MM.1S (cell line): Measurements from ENCODE around the gene CCN2.

Source experiments
- DNase-seq: peaks from one replicate; pipeline ENCODE4 v3.0.0-alpha.2; 2015
- H2AFZ ChIP-seq: fragments of 300-600 bp; sonication (generic); 2 replicates; pipeline ENCODE4 v1.6.0; 2016; ENCODE audit warnings: antibody characterized with exemption, low read length
- H3F3A ChIP-seq: fragments of 300-600 bp; sonication (generic); 2 replicates; pipeline ENCODE4 v1.6.1; 2016; ENCODE audit warnings: mild to moderate bottlenecking, antibody characterized with exemption, low read length, moderate library complexity, mixed read lengths; ENCODE audit not compliant: insufficient read depth
- H3K27ac ChIP-seq: fragments of 300-600 bp; sonication (generic); 2 replicates; pipeline ENCODE4 v1.5.1; 2016; ENCODE audit warnings: mild to moderate bottlenecking, low read length
- H3K27me3 ChIP-seq: fragments of 300-600 bp; sonication (generic); replicated peaks from 2 replicates; pipeline ENCODE4 v1.6.0; 2016; ENCODE audit warnings: low read length; ENCODE audit not compliant: insufficient read depth
- H3K36me3 ChIP-seq: fragments of 300-600 bp; sonication (generic); replicated peaks from 2 replicates; pipeline ENCODE4 v1.6.1; 2016; ENCODE audit warnings: mild to moderate bottlenecking, low read length, mixed read lengths; ENCODE audit not compliant: insufficient read depth
- H3K4me1 ChIP-seq: fragments of 300-600 bp; sonication (generic); 2 replicates; pipeline ENCODE4 v1.6.1; 2016; ENCODE audit warnings: low read length, mixed read lengths
- H3K4me2 ChIP-seq: fragments of 300-600 bp; sonication (generic); 2 replicates; pipeline ENCODE4 v1.6.0; 2016; ENCODE audit warnings: low read depth, low read length
- H3K4me3 ChIP-seq: fragments of 300-600 bp; sonication (generic); 2 replicates; pipeline ENCODE4 v1.5.1; 2016; ENCODE audit warnings: low read length, mixed read lengths
- H3K79me2 ChIP-seq: fragments of 300-600 bp; sonication (generic); 2 replicates; pipeline ENCODE4 v1.6.1; 2016; ENCODE audit warnings: mixed run types, low read length, mixed read lengths
- H3K9ac ChIP-seq: fragments of 300-600 bp; sonication (generic); 2 replicates; pipeline ENCODE4 v1.6.1; 2016; ENCODE audit warnings: low read length, mixed read lengths
- H3K9me2 ChIP-seq: fragments of 300-600 bp; sonication (generic); replicated peaks from 2 replicates; pipeline ENCODE4 v1.6.1; 2016; ENCODE audit warnings: mild to moderate bottlenecking, low read length, mixed read lengths; ENCODE audit not compliant: insufficient read depth
- H3K9me3 ChIP-seq: fragments of 300-600 bp; sonication (generic); replicated peaks from 2 replicates; pipeline ENCODE4 v1.6.1; 2016; ENCODE audit warnings: mild to moderate bottlenecking, low read length, mixed read lengths; ENCODE audit not compliant: insufficient read depth
- H4K20me1 ChIP-seq: fragments of 300-600 bp; sonication (generic); 2 replicates; pipeline ENCODE4 v1.6.1; 2016; ENCODE audit warnings: mild to moderate bottlenecking, low read length, moderate library complexity, mixed read lengths; ENCODE audit not compliant: insufficient read depth
- EZH2 ChIP-seq: fragments of 300-600 bp; sonication (generic); optimal IDR thresholded peaks from 2 replicates; pipeline ENCODE3; 2017; ENCODE audit warnings: low read depth, mild to moderate bottlenecking, antibody characterized with exemption, low read length, mixed read lengths
- EZH2phosphoT487 ChIP-seq: fragments of 300-600 bp; sonication (generic); IDR thresholded peaks from 2 replicates; pipeline ENCODE4 v1.6.1; 2018; ENCODE audit warnings: antibody characterized with exemption, low read length
- TF ChIP-seq, protein P1 (sequence below): fragments of 300-600 bp; sonication (generic); IDR thresholded peaks from 2 replicates; pipeline ENCODE4 v1.5.1; 2016; ENCODE audit warnings: antibody characterized with exemption, low read length, mixed read lengths

The CCN2 gene

GRCh38 chr6:131958542-131959470 lies 7.6 kb upstream of the CCN2 start:
- TF ChIP-seq, protein P1, sequence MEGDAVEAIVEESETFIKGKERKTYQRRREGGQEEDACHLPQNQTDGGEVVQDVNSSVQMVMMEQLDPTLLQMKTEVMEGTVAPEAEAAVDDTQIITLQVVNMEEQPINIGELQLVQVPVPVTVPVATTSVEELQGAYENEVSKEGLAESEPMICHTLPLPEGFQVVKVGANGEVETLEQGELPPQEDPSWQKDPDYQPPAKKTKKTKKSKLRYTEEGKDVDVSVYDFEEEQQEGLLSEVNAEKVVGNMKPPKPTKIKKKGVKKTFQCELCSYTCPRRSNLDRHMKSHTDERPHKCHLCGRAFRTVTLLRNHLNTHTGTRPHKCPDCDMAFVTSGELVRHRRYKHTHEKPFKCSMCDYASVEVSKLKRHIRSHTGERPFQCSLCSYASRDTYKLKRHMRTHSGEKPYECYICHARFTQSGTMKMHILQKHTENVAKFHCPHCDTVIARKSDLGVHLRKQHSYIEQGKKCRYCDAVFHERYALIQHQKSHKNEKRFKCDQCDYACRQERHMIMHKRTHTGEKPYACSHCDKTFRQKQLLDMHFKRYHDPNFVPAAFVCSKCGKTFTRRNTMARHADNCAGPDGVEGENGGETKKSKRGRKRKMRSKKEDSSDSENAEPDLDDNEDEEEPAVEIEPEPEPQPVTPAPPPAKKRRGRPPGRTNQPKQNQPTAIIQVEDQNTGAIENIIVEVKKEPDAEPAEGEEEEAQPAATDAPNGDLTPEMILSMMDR: no peak
- TF ChIP-seq EZH2 (no peak), EZH2phosphoT487 (no peak)

DNA sequence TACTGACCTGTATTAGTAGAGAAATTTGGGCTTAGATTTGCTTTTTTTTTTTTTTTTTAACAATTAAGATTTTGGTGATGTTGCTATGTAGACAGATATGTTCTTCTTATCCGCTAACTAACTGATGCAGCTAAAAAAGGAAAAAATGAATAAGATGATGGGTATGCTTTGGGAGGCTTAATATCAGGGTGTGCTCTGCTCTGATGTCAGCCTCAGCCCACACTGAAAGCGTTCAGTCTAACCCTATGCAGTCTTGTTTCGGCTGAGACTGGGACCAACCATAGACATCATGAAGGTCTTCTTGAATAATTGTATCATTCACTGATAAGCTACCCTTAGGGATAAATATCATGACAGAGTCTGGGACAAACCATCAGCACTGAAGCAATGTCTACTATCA lies 6.9 kb upstream of the CCN2 start:
- Histone ChIP-seq H3K27ac (no peak overlapping the region), H3K9ac (no peak overlapping the region), H2AFZ (no peak overlapping the region), H3K9me2 (no peaks in the 10 kb centered on the region), H3K4me2 (no peak overlapping the region), H3F3A (no peaks in the 10 kb centered on the region), H3K36me3 (no peaks in the 10 kb centered on the region), H3K4me3 (no peak overlapping the region), H4K20me1 (no peaks in the 10 kb centered on the region), H3K4me1 (no peaks in the 10 kb centered on the region), H3K27me3 (no peaks in the 10 kb centered on the region), H3K9me3 (no peaks in the 10 kb centered on the region), H3K79me2 (no peaks in the 10 kb centered on the region)
- TF ChIP-seq EZH2: no peak
- TF ChIP-seq, protein P1: no peak
- TF ChIP-seq EZH2phosphoT487: no peak
- no peak for DNase-seq

More at GRCh38 chr6:131958542-131959470, 7.6 kb upstream of the CCN2 start:
- no peaks in the 10 kb centered on the region for H3K9me3 ChIP-seq
- no peaks in the 10 kb centered on the region for H3F3A ChIP-seq
- H3K9ac ChIP-seq: no peak overlapping the region
- H3K27ac ChIP-seq: no peak overlapping the region
- H3K36me3 ChIP-seq: no peaks in the 10 kb centered on the region
- H3K27me3 ChIP-seq: no peaks in the 10 kb centered on the region
- no peaks in the 10 kb centered on the region for H3K4me1 ChIP-seq
- no peak for DNase-seq
- no peaks in the 10 kb centered on the region for H3K79me2 ChIP-seq
- no peak overlapping the region for H3K4me3 ChIP-seq
- no peaks in the 10 kb centered on the region for H3K9me2 ChIP-seq
- H4K20me1 ChIP-seq: no peaks in the 10 kb centered on the region
- no peak overlapping the region for H2AFZ ChIP-seq
- no peak overlapping the region for H3K4me2 ChIP-seq

- Histone ChIP-seq H3K9me2 (no peaks in the 10 kb centered on the region), H3K4me1 (no peaks in the 10 kb centered on the region), H3K9me3 (no peaks in the 10 kb centered on the region), H3F3A (no peaks in the 10 kb centered on the region), H3K27me3 (no peaks in the 10 kb centered on the region; the same call in 1 of the 2 replicates), H3K27ac (no peak overlapping the region), H3K9ac (no peak overlapping the region), H3K4me3 (no peak overlapping the region), H3K4me2 (no peak overlapping the region), H3K79me2 (no peaks in the 10 kb centered on the region), H4K20me1 (no peaks in the 10 kb centered on the region), H2AFZ (no peak overlapping the region), H3K36me3 (no peaks in the 10 kb centered on the region)
- TF ChIP-seq, protein P1: no peak
- TF ChIP-seq EZH2phosphoT487: no peak
- TF ChIP-seq EZH2: no peak
- DNase-seq: no peak
Measured at GRCh38 chr6:131955876-131956275, 4.7 kb upstream of the CCN2 start.
